ENCODE measurements around the gene TEX30. TPM values are rescaled to one million over a fixed set of nuclear protein-coding genes. Genes with fewer than 3 reads are reported as not detected.

The TEX30 gene
- total RNA-seq, 1 donor from 2014 or later, result 5.8 TPM

GRCh38 chr13:102771298-102772041 lies 2.1 kb downstream of the TEX30 start:
- no peak for TF ChIP-seq CTCF (IDR thresholded peaks at IDR 0.05)
- DNase-seq, result no peak
- Histone ChIP-seq H3K4me1 (peaks cover 11% of the 10 kb centered on the region), H3K36me3 (no peaks in the 10 kb centered on the region), H3K27me3 (ENCODE audit: low read depth) (no peaks in the 10 kb centered on the region), H3K27ac (no peak overlapping the region), H3K9me3 (no peaks in the 10 kb centered on the region), H3K4me3 (no peak overlapping the region)
- no peak for ATAC-seq
- intact Hi-C loops (cut with DNase I), result no loop called here

GRCh38 chr13:102770435-102770834 lies 3.2 kb downstream of the TEX30 start:
- no peak for DNase-seq
- Histone ChIP-seq H3K27ac (no peak overlapping the region), H3K9me3 (no peaks in the 10 kb centered on the region), H3K4me1 (peaks cover 11% of the 10 kb centered on the region), H3K27me3 (ENCODE audit: low read depth) (no peaks in the 10 kb centered on the region), H3K4me3 (no peak overlapping the region), H3K36me3 (peaks cover 5% of the 10 kb centered on the region)
- no peak for ATAC-seq
- intact Hi-C loops (cut with DNase I), result no loop called here
- TF ChIP-seq CTCF (IDR thresholded peaks at IDR 0.05), result no peak

GRCh38 chr13:102769679-102770078 lies 3.9 kb downstream of the TEX30 start:
- intact Hi-C loops (cut with DNase I), result no loop called here
- Histone ChIP-seq H3K9me3 (no peaks in the 10 kb centered on the region), H3K27me3 (ENCODE audit: low read depth) (no peaks in the 10 kb centered on the region), H3K4me1 (peaks cover 11% of the 10 kb centered on the region), H3K27ac (no peak overlapping the region), H3K36me3 (peaks cover 8% of the 10 kb centered on the region), H3K4me3 (no peak overlapping the region)
- TF ChIP-seq CTCF (IDR thresholded peaks at IDR 0.05), result no peak
- no peak for ATAC-seq
- DNase-seq, result no peak

GRCh38 chr13:102768909-102769308 lies 4.7 kb downstream of the TEX30 start:
- DNase-seq (no peak), ATAC-seq (no peak)
- intact Hi-C loops (cut with DNase I), result no loop called here
- peaks cover 8% of the 10 kb centered on the region for H3K36me3 ChIP-seq
- H3K27ac ChIP-seq, result no peak overlapping the region
- no peak for TF ChIP-seq CTCF (IDR thresholded peaks at IDR 0.05)
- no peak overlapping the region for H3K4me3 ChIP-seq
- no peaks in the 10 kb centered on the region for H3K27me3 ChIP-seq (ENCODE audit: low read depth)
- no peaks in the 10 kb centered on the region for H3K9me3 ChIP-seq
- peaks cover 8% of the 10 kb centered on the region for H3K4me1 ChIP-seq

DNA sequence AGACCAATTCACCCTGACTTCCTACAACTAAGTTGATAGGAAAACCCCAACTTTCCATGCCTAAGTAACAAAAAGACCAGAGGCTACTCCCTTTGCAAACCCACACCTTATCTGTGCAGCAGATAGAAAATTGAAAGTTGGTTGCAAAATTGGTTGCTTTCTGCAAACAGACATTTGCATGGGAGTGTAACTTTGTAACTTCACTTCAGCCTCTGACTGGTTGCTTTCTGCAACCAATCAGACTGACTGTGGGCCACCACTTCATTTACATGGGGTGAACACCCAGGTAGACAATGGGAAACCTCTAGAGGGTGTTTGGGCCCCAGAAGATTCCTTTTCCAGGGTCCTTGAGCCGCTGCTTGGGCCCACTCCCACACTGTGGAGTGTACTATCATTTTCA lies 9.8 kb downstream of the TEX30 start:
- ATAC-seq, result no peak

More for the DNA sequence above, 9.8 kb downstream of the TEX30 start:
- Histone ChIP-seq H3K4me1 (no peaks in the 10 kb centered on the region), H3K27me3 (ENCODE audit: low read depth) (no peaks in the 10 kb centered on the region), H3K36me3 (peaks cover 8% of the 10 kb centered on the region), H3K4me3 (no peak overlapping the region), H3K27ac (no peak overlapping the region), H3K9me3 (no peaks in the 10 kb centered on the region)
- TF ChIP-seq CTCF (IDR thresholded peaks at IDR 0.05), result no peak
- intact Hi-C loops (cut with DNase I), result no loop called here
- DNase-seq, result no peak

All from lower lobe of right lung (tissue), 2 donors.